Caco-2 (cell line): ENCODE measurements around the gene HOXA11. TPM values are rescaled to one million over a fixed set of nuclear protein-coding genes. Genes with fewer than 3 reads are reported as not detected.

ENCODE experiments used
- BruUV-seq: library from RNA; stranded (reverse); fragments of 400-500 nt; replicated peaks from 2 replicates; lab custom pipeline; 2021; lab: Mats Ljungman, UMichigan
- CTCF ChIA-PET: fragments of 300-600 bp; sonication (Branson Sonifier 250); formaldehyde crosslinking; loops from one replicate; lab custom pipeline; 2022; ENCODE audit warnings: antibody characterized with exemption; lab: Charles Lee
- POLR2A ChIA-PET: fragments of 300-600 bp; sonication (Branson Sonifier 250); formaldehyde crosslinking; loops from one replicate; lab custom pipeline; 2022; ENCODE audit warnings: antibody characterized with exemption; lab: Charles Lee
- DNase-seq, 2 experiments: peaks; one replicate each; pipeline versions ENCODE4 v3.0.0 to v3.0.0-alpha.2; 2020 to 2022
- H3K27me3 ChIP-seq: replicated peaks from 2 replicates; pipeline ENCODE4 v1.6.0; 2011; ENCODE audit warnings: low read length; ENCODE audit not compliant: control insufficient read depth, insufficient read depth
- H3K36me3 ChIP-seq: 2 replicates; pipeline ENCODE4 v1.5.1; 2011; ENCODE audit warnings: low read length; ENCODE audit not compliant: control insufficient read depth, insufficient read depth
- H3K4me1 ChIP-seq: fragments of 250-450 bp; sonication (Bioruptor Pico); 2 replicates; pipeline ENCODE4 v1.5.1; 2020; ENCODE audit warnings: mild to moderate bottlenecking
- H3K4me3 ChIP-seq: 2 replicates; pipeline ENCODE4 v1.5.1; 2011; ENCODE audit warnings: low read depth, mild to moderate bottlenecking, control low read depth, low read length
- H3K9me3 ChIP-seq: fragments of 250-450 bp; sonication (Bioruptor Pico); 2 replicates; pipeline ENCODE4 v1.5.1; 2020; ENCODE audit warnings: mild to moderate bottlenecking, moderate library complexity
- H3K27ac Mint-ChIP-seq: one replicate; pipeline ENCODE4 v1.8.0; 2022; ENCODE audit warnings: mixed read lengths; ENCODE audit not compliant: unreplicated experiment
- H3K27me3 Mint-ChIP-seq: one replicate; pipeline ENCODE4 v1.8.0; 2022; ENCODE audit warnings: mixed read lengths; ENCODE audit not compliant: insufficient read depth, unreplicated experiment
- H3K36me3 Mint-ChIP-seq: one replicate; pipeline ENCODE4 v1.8.0; 2022; ENCODE audit warnings: mild to moderate bottlenecking, mixed read lengths; ENCODE audit not compliant: insufficient read depth, unreplicated experiment
- H3K4me1 Mint-ChIP-seq: one replicate; pipeline ENCODE4 v1.8.0; 2022; ENCODE audit warnings: low read depth, mixed read lengths; ENCODE audit not compliant: unreplicated experiment
- H3K4me3 Mint-ChIP-seq: one replicate; pipeline ENCODE4 v1.8.0; 2022; ENCODE audit warnings: mild to moderate bottlenecking, moderate library complexity, mixed read lengths; ENCODE audit not compliant: unreplicated experiment
- H3K9me3 Mint-ChIP-seq: one replicate; pipeline ENCODE4 v1.8.0; 2022; ENCODE audit warnings: mixed read lengths; ENCODE audit not compliant: unreplicated experiment
- CTCF ChIP-seq, 2 experiments: fragments of 200-600 bp in 1 of 2; IDR thresholded peaks; 1 replicate in 1 of 2; 2 replicates in 1 of 2; pipeline versions ENCODE4 v1.5.1 to v1.8.0; 2011 to 2022; ENCODE audit warnings: antibody characterized with exemption in 1 of 2, control low read depth in 1 of 2, inconsistent platforms in 1 of 2, low read depth in 1 of 2, low read length in 1 of 2, mild to moderate bottlenecking in 1 of 2, moderate library complexity in 1 of 2; ENCODE audit not compliant: insufficient read depth in 1 of 2, severe bottlenecking in 1 of 2, unreplicated experiment in 1 of 2
- intact Hi-C: fragments of 100-400 bp; cut with micrococcal nuclease; formaldehyde crosslinking; loops from one replicate; pipeline ENCODE4 v1.10.0; 2022; ENCODE audit not compliant: unreplicated experiment
- total RNA-seq: library from RNA; stranded (reverse); gene quantifications from 2 replicates; pipeline ENCODE4 v1.2.3, GENCODE V29; 2022

The HOXA11 gene
- total RNA-seq, 1 experiment from 2014 or later, result 0.73 TPM

- TF ChIP-seq CTCF (IDR thresholded peaks at IDR 0.05; ENCODE audit: insufficient read depth in 1 of 2, low read depth in 1 of 2, low read length in 1 of 2, severe bottlenecking in 1 of 2, unreplicated experiment in 1 of 2), result no peak
- no TSS peak for BruUV-seq
- Mint-ChIP-seq H3K9me3 (no peaks in the 10 kb centered on the region), H3K4me1 (peaks cover 11% of the 10 kb centered on the region), H3K4me3 (peak overlapping the region; percentile 74), H3K27ac (no peak overlapping the region), H3K27me3 (no peaks in the 10 kb centered on the region), H3K36me3 (peaks cover 16% of the 10 kb centered on the region)
- peaks cover 2% of the 10 kb centered on the region for H3K27me3 ChIP-seq
- peak overlapping the region; percentile 64 for H3K4me3 ChIP-seq
- intact Hi-C loops, result no loop called here
- no peaks in the 10 kb centered on the region for H3K9me3 ChIP-seq
- POLR2A ChIA-PET, result interaction anchor here (0.5 kb wide), 1 partner anchor 396 kb away, joined by 3 read pairs; no protein-coding TSS in a partner anchor
- CTCF ChIA-PET, result interaction anchor here (1.1 to 1.6 kb wide), 2 partner anchors 16 to 888 kb away, joined by 4 read pairs; partner anchors contain the start of gene HOXA7
- H3K4me1 ChIP-seq, result peaks cover 12% of the 10 kb centered on the region
- H3K36me3 ChIP-seq, result no peaks in the 10 kb centered on the region
- DNase-seq, result peak; percentile 48 to 54
These were observed 12.1 kb downstream of the HOXA11 start for GRCh38 chr7:27172823-27173510.

- H3K4me3 Mint-ChIP-seq, result peak overlapping the region; percentile 74
- H3K4me1 Mint-ChIP-seq, result peaks cover 11% of the 10 kb centered on the region
- Histone ChIP-seq H3K9me3 (no peaks in the 10 kb centered on the region), H3K36me3 (no peaks in the 10 kb centered on the region), H3K4me1 (peaks cover 12% of the 10 kb centered on the region), H3K27me3 (peaks cover 2% of the 10 kb centered on the region), H3K4me3 (peak overlapping the region; percentile 64; the same call in 1 of the 2 replicates)
- no TSS peak for BruUV-seq
- CTCF ChIA-PET, result interaction anchor here (1.6 kb wide), 1 partner anchor 887 kb away, joined by 4 read pairs; no protein-coding TSS in a partner anchor
- POLR2A ChIA-PET, result no interaction called here
- H3K27me3 Mint-ChIP-seq, result no peaks in the 10 kb centered on the region
- no peaks in the 10 kb centered on the region for H3K9me3 Mint-ChIP-seq
- TF ChIP-seq CTCF (IDR thresholded peaks at IDR 0.05; ENCODE audit: insufficient read depth in 1 of 2, low read depth in 1 of 2, low read length in 1 of 2, severe bottlenecking in 1 of 2, unreplicated experiment in 1 of 2), result no peak
- peak in 1 of 2 experiments; percentile 36 for DNase-seq
- intact Hi-C loops, result no loop called here
- peak overlapping the region; percentile 48 for H3K27ac Mint-ChIP-seq
- H3K36me3 Mint-ChIP-seq, result peaks cover 16% of the 10 kb centered on the region
These were observed 12.7 kb downstream of the HOXA11 start for GRCh38 chr7:27172315-27172774.

- DNase-seq, result peak in 1 of 2 experiments; percentile 35
- Mint-ChIP-seq H3K36me3 (peaks cover 16% of the 10 kb centered on the region), H3K27me3 (no peaks in the 10 kb centered on the region), H3K9me3 (no peaks in the 10 kb centered on the region), H3K4me3 (peak overlapping the region; percentile 74), H3K4me1 (peaks cover 11% of the 10 kb centered on the region), H3K27ac (peak overlapping the region; percentile 48)
- intact Hi-C loops, result no loop called here
- H3K4me3 ChIP-seq, result no peak overlapping the region
- CTCF ChIA-PET, result no interaction called here
- POLR2A ChIA-PET, result no interaction called here
- no peaks in the 10 kb centered on the region for H3K36me3 ChIP-seq
- no peak for TF ChIP-seq CTCF (IDR thresholded peaks at IDR 0.05; ENCODE audit: insufficient read depth in 1 of 2, low read depth in 1 of 2, low read length in 1 of 2, severe bottlenecking in 1 of 2, unreplicated experiment in 1 of 2)
- TSS peak; percentile 27 for BruUV-seq
- peaks cover 12% of the 10 kb centered on the region for H3K4me1 ChIP-seq
- H3K9me3 ChIP-seq, result no peaks in the 10 kb centered on the region
- peaks cover 2% of the 10 kb centered on the region for H3K27me3 ChIP-seq
These were observed 13.3 kb downstream of the HOXA11 start for GRCh38 chr7:27171637-27172314.
